Osteocyte (in vitro differentiated cells): ENCODE data around the gene COPG1. TPM values are rescaled to one million over a fixed set of nuclear protein-coding genes. Genes with fewer than 3 reads are reported as not detected.
"Not testable (repeated sequence)": the region's sequence is repeated elsewhere in the genome, so short reads cannot be mapped to it uniquely, and the experiment has no call there.

Source experiments
- DNase-seq: peaks from one replicate; pipeline ENCODE4 v3.0.0; 2021; ENCODE audit warnings: mixed read lengths; ENCODE audit not compliant: unreplicated experiment; ENCODE audit errors: extremely low spot score
- H3K27ac Mint-ChIP-seq: one replicate; pipeline ENCODE4 v1.8.0; 2021; ENCODE audit warnings: mild to moderate bottlenecking, mixed read lengths; ENCODE audit not compliant: unreplicated experiment
- H3K27me3 Mint-ChIP-seq: one replicate; pipeline ENCODE4 v1.8.0; 2021; ENCODE audit warnings: mixed read lengths; ENCODE audit not compliant: unreplicated experiment
- H3K36me3 Mint-ChIP-seq: one replicate; pipeline ENCODE4 v1.8.0; 2021; ENCODE audit warnings: mixed read lengths; ENCODE audit not compliant: unreplicated experiment
- H3K4me1 Mint-ChIP-seq: one replicate; pipeline ENCODE4 v1.8.0; 2021; ENCODE audit warnings: mixed read lengths; ENCODE audit not compliant: unreplicated experiment
- H3K4me3 Mint-ChIP-seq: one replicate; pipeline ENCODE4 v1.8.0; 2021; ENCODE audit warnings: mild to moderate bottlenecking, moderate library complexity, mixed read lengths; ENCODE audit not compliant: unreplicated experiment
- H3K9me3 Mint-ChIP-seq: one replicate; pipeline ENCODE4 v1.8.0; 2021; ENCODE audit warnings: mixed read lengths; ENCODE audit not compliant: unreplicated experiment
- CTCF ChIP-seq: fragments of 200-600 bp; sonication (generic); IDR thresholded peaks from 2 replicates; pipeline ENCODE4 v1.5.0; 2021; ENCODE audit warnings: antibody characterized with exemption, mild to moderate bottlenecking, moderate library complexity
- total RNA-seq: library from RNA; stranded (reverse); gene quantifications from 2 replicates; pipeline ENCODE4 v1.2.1, GENCODE V29; 2021

The COPG1 gene
- total RNA-seq, 1 donor from 2014 or later = 249 TPM

GRCh38 chr3:129211345-129211744, 38.1 kb upstream of the COPG1 start:
- peaks cover 13% of the 10 kb centered on the region for H3K4me1 Mint-ChIP-seq
- no peaks in the 10 kb centered on the region for H3K9me3 Mint-ChIP-seq
- peak overlapping the region; percentile 10 for H3K4me3 Mint-ChIP-seq
- H3K27ac Mint-ChIP-seq = peak overlapping the region; percentile 60
- H3K36me3 Mint-ChIP-seq = no peaks in the 10 kb centered on the region
- TF ChIP-seq CTCF = no peak
- no peaks in the 10 kb centered on the region for H3K27me3 Mint-ChIP-seq
- DNase-seq = no peak

- TF ChIP-seq CTCF = no peak
- no peaks in the 10 kb centered on the region for H3K36me3 Mint-ChIP-seq
- DNase-seq = peak; percentile 88
- H3K4me1 Mint-ChIP-seq = peaks cover 13% of the 10 kb centered on the region
- H3K27ac Mint-ChIP-seq = peak overlapping the region; percentile 59
- H3K27me3 Mint-ChIP-seq = no peaks in the 10 kb centered on the region
- no peaks in the 10 kb centered on the region for H3K9me3 Mint-ChIP-seq
- peak overlapping the region; percentile 10 for H3K4me3 Mint-ChIP-seq
Observed at GRCh38 chr3:129211772-129212171, 37.6 kb upstream of the COPG1 start.

GRCh38 chr3:129213238-129213637, 36.2 kb upstream of the COPG1 start:
- Mint-ChIP-seq H3K27ac (no peak overlapping the region), H3K4me1 (peaks cover 13% of the 10 kb centered on the region), H3K27me3 (no peaks in the 10 kb centered on the region), H3K4me3 (no peak overlapping the region), H3K9me3 (no peaks in the 10 kb centered on the region), H3K36me3 (no peaks in the 10 kb centered on the region)
- no peak for TF ChIP-seq CTCF
- DNase-seq = no peak

GRCh38 chr3:129218742-129219141, 30.7 kb upstream of the COPG1 start:
- TF ChIP-seq CTCF = no peak
- Mint-ChIP-seq H3K36me3 (no peaks in the 10 kb centered on the region), H3K27ac (no peak overlapping the region), H3K27me3 (no peaks in the 10 kb centered on the region), H3K4me1 (no peaks in the 10 kb centered on the region), H3K9me3 (no peaks in the 10 kb centered on the region), H3K4me3 (no peak overlapping the region)
- no peak for DNase-seq

- DNase-seq, H3K4me3 Mint-ChIP-seq, H3K36me3 Mint-ChIP-seq, H3K9me3 Mint-ChIP-seq, H3K27me3 Mint-ChIP-seq: not testable (repeated sequence)
- peaks cover 22% of the 10 kb centered on the region for H3K4me1 Mint-ChIP-seq
- H3K27ac Mint-ChIP-seq = peak overlapping the region; percentile 73
Observed at GRCh38 chr3:129224387-129224786, 25.0 kb upstream of the COPG1 start.

GRCh38 chr3:129224984-129225393, 24.4 kb upstream of the COPG1 start:
- peak overlapping the region; percentile 40 for H3K4me3 Mint-ChIP-seq
- DNase-seq = no peak
- H3K4me1 Mint-ChIP-seq = peaks cover 27% of the 10 kb centered on the region
- no peaks in the 10 kb centered on the region for H3K36me3 Mint-ChIP-seq
- TF ChIP-seq CTCF = no peak
- H3K27me3 Mint-ChIP-seq = no peaks in the 10 kb centered on the region
- H3K27ac Mint-ChIP-seq = peak overlapping the region; percentile 73
- H3K9me3 Mint-ChIP-seq = no peaks in the 10 kb centered on the region
